Endothelial cell of umbilical vein (primary cell): ENCODE results near the gene SH3RF3. TPM values are rescaled to one million over a fixed set of nuclear protein-coding genes. Genes with fewer than 3 reads are reported as not detected.

Experiments
- BruUV-seq: library from RNA; stranded (reverse); fragments of 400-500 nt; replicated peaks from 2 replicates; lab custom pipeline; 2021; lab: Mats Ljungman, UMichigan
- CTCF ChIA-PET: fragments of 300-600, 350-600 bp; sonication (Branson Sonifier 250); formaldehyde crosslinking; loops from one replicate; lab custom pipeline; 2021; ENCODE audit warnings: antibody characterized with exemption, inconsistent platforms; lab: Charles Lee
- POLR2A ChIA-PET: fragments of 300-600, 350-600 bp; sonication (Branson Sonifier 250); formaldehyde crosslinking; loops from one replicate; lab custom pipeline; 2021; ENCODE audit warnings: antibody characterized with exemption, inconsistent platforms; lab: Charles Lee
- DNase-seq: peaks from one replicate; pipeline ENCODE4 v3.0.0-alpha.2; 2011; ENCODE audit warnings: low read depth, low spot score
- FAIRE-seq: peaks from 2 replicates; lab custom pipeline; 2011; peaks lifted over from hg19 to GRCh38; lab: Jason Lieb, UNC
- H2AFZ ChIP-seq: 2 replicates; pipeline ENCODE4 v1.6.0; 2012; ENCODE audit warnings: low read depth, low read length, control low read depth, inconsistent platforms
- H3K27ac ChIP-seq: 2 replicates; pipeline ENCODE4 v1.5.1; 2011; ENCODE audit warnings: low read depth, mild to moderate bottlenecking, control low read depth, low read length, moderate library complexity; ENCODE audit not compliant: insufficient read depth
- H3K27me3 ChIP-seq, 2 experiments: 2 replicates each; pipeline versions ENCODE4 v1.6.0 to v1.6.1; 2011; ENCODE audit warnings: low read length in 2 of 2, mixed read lengths in 1 of 2; ENCODE audit not compliant: control insufficient read depth in 2 of 2, insufficient read depth in 2 of 2
- H3K36me3 ChIP-seq, 2 experiments: 2 replicates in 1 of 2; 3 replicates in 1 of 2; pipeline ENCODE4 v1.5.1; 2011; ENCODE audit warnings: low read length in 2 of 2, mild to moderate bottlenecking in 1 of 2, moderate library complexity in 1 of 2; ENCODE audit not compliant: control insufficient read depth in 2 of 2, insufficient read depth in 2 of 2; ENCODE audit errors: extremely low read depth in 1 of 2
- H3K4me1 ChIP-seq: 3 replicates; pipeline ENCODE4 v1.5.1; 2011; ENCODE audit warnings: mild to moderate bottlenecking, low read length; ENCODE audit not compliant: control insufficient read depth, insufficient read depth; ENCODE audit errors: extremely low read depth
- H3K4me2 ChIP-seq: 2 replicates; pipeline ENCODE4 v1.6.1; 2011; ENCODE audit warnings: low read length, control low read depth, mixed read lengths; ENCODE audit not compliant: insufficient read depth
- H3K4me3 ChIP-seq, 3 experiments: fragments of 200-600 bp in 1 of 3; sonication (generic), shearing (Covaris generic) in 1 of 3; replicated peaks in 1 of 3; 2 replicates each; pipeline ENCODE4 v1.5.1; 2011 to 2016; ENCODE audit warnings: control low read depth in 3 of 3, low read length in 3 of 3, mild to moderate bottlenecking in 2 of 3, inconsistent platforms in 1 of 3, low read depth in 1 of 3, moderate library complexity in 1 of 3; ENCODE audit not compliant: insufficient read depth in 1 of 3
- H3K79me2 ChIP-seq: 2 replicates; pipeline ENCODE4 v1.6.0; 2012; ENCODE audit warnings: low read length, inconsistent platforms; ENCODE audit not compliant: control insufficient read depth, insufficient read depth
- H3K9ac ChIP-seq: replicated peaks from 2 replicates; pipeline ENCODE3; 2011; ENCODE audit warnings: low read length, control low read depth; ENCODE audit not compliant: insufficient read depth; ENCODE audit errors: extremely low read depth
- H3K9me1 ChIP-seq: replicated peaks from 3 replicates; pipeline ENCODE4 v1.6.0; 2011; ENCODE audit warnings: mild to moderate bottlenecking, low read length; ENCODE audit not compliant: control insufficient read depth, insufficient read depth; ENCODE audit errors: extremely low read depth
- H3K9me3 ChIP-seq: replicated peaks from 2 replicates; pipeline ENCODE4 v1.5.1; 2012; ENCODE audit warnings: low read length, inconsistent platforms; ENCODE audit not compliant: control insufficient read depth, insufficient read depth
- H4K20me1 ChIP-seq: replicated peaks from 2 replicates; pipeline ENCODE3; 2011; ENCODE audit warnings: mild to moderate bottlenecking, low read length; ENCODE audit not compliant: control insufficient read depth, insufficient read depth; ENCODE audit errors: extremely low read depth
- EZH2 ChIP-seq: IDR thresholded peaks from 2 replicates; pipeline ENCODE4 v1.6.1; 2012; ENCODE audit warnings: borderline replicate concordance, low read depth, mild to moderate bottlenecking, moderate library complexity, low read length, inconsistent platforms; ENCODE audit not compliant: severe bottlenecking
- FOS ChIP-seq: IDR thresholded peaks from 2 replicates; pipeline ENCODE4 v1.6.1; 2011; ENCODE audit warnings: mild to moderate bottlenecking, low read length, moderate library complexity, borderline replicate concordance; ENCODE audit not compliant: insufficient read depth
- GATA2 ChIP-seq: IDR thresholded peaks from 2 replicates; pipeline ENCODE4 v1.7.0; 2011; ENCODE audit warnings: low read depth, mild to moderate bottlenecking, moderate library complexity, mixed read lengths, low read length; ENCODE audit not compliant: insufficient read length, insufficient read depth
- JUN ChIP-seq: IDR thresholded peaks from 2 replicates; pipeline ENCODE4 v1.6.1; 2011; ENCODE audit warnings: borderline replicate concordance, low read depth; ENCODE audit not compliant: insufficient read length, insufficient read depth
- MYC ChIP-seq: IDR thresholded peaks from one replicate; pipeline ENCODE4 v1.6.1; 2011; ENCODE audit warnings: mild to moderate bottlenecking, low read depth, low read length
- POLR2A ChIP-seq: IDR thresholded peaks from 2 replicates; pipeline ENCODE4 v1.6.1; 2012; ENCODE audit warnings: low read depth, mild to moderate bottlenecking, control low read depth, low read length
- POLR2AphosphoS5 ChIP-seq: IDR thresholded peaks from 2 replicates; pipeline ENCODE4 v1.6.1; 2012; ENCODE audit warnings: low read depth, mild to moderate bottlenecking, control low read depth, low read length, moderate library complexity; ENCODE audit not compliant: insufficient read depth
- dilution Hi-C: fragments of 300-500 bp; cut with MboI; formaldehyde crosslinking; loops from one replicate; pipeline ENCODE4 v1.15.0; 2019; ENCODE audit warnings: low sequenced_read_pairs; ENCODE audit not compliant: extremely low pct_ligation_motif_present
- intact Hi-C: fragments of 100-400 bp; cut with micrococcal nuclease; formaldehyde crosslinking; loops from one replicate; pipeline ENCODE4 v1.10.0; 2022
- polyA plus RNA-seq, 4 experiments: library from polyadenylated mRNA; depleted of rRNA in 3 of 4; stranded (reverse) in 3 of 4; unstranded in 1 of 4; fragments of >200 nt; gene quantifications; 2 replicates each; pipeline versions ENCODE4 v1.2.1 to v1.2.3, GENCODE V29; 2011 to 2012; ENCODE audit warnings: missing spikeins in 1 of 4
- total RNA-seq: library from RNA; stranded (reverse); gene quantifications from 2 replicates; pipeline ENCODE4 v1.2.3, GENCODE V29; 2021
- TF ChIP-seq, protein P1 (sequence below): IDR thresholded peaks from 2 replicates; pipeline ENCODE4 v1.6.1; 2011; ENCODE audit not compliant: insufficient read depth, insufficient read length
- TF ChIP-seq, protein P2 (sequence below), 2 donors: IDR thresholded peaks; 1 replicate in 1 of 2; 2 replicates in 1 of 2; pipeline ENCODE4 v1.5.1; 2011; ENCODE audit warnings: low read length in 2 of 2, mild to moderate bottlenecking in 2 of 2, moderate library complexity in 2 of 2, control low read depth in 1 of 2, inconsistent platforms in 1 of 2, low read depth in 1 of 2; ENCODE audit not compliant: insufficient read depth in 1 of 2; ENCODE audit errors: extremely low read depth in 1 of 2

Gene SH3RF3
- total and polyA plus RNA-seq, 2 donors (not counting 3 experiments of a cell fraction or from before 2014, with no cell fraction given) = 3.8 to 14.7 TPM

DNA sequence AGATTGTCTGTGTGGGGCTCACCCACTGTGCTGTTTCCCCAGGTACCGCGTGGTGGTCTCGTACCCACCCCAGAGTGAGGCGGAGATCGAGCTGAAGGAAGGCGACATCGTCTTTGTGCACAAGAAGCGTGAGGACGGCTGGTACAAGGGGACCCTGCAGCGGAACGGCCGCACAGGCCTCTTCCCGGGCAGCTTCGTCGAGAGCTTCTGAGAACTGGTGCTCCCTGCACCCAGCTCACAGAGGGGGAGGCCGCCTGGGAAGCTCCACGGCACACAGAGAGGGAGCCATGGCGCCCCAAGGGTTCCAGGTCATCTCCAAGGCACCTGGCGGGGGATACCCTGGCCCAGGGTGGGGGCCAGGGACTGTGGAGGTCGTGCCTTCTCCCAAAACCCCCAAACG, 372.5 kb downstream of the SH3RF3 start:
- intact Hi-C loops = no loop called here
- ChIA-PET CTCF (interaction anchor here (1.7 kb wide), 1 partner anchor 9 kb away, joined by 5 read pairs; no protein-coding TSS in a partner anchor), POLR2A (no interaction called here)

DNA sequence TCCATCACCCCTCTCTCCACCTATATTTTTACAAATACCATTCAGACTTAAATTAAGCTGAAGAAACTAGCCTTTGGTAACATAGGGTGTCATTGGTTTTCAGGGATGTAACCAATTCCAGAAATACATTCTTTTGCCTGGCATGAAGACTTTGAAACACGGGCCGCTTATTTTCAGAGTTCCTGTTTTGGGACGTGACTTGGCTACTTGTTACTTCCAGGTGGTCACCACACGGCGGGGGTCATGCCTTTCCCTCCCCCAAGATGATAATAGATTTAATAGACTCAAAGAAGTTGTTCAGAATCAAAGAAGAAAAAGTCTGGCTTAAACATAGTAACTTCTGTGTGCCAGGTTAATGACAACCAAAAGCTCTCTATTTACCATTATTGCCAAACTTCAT, 374.2 kb downstream of the SH3RF3 start:
- Histone ChIP-seq H4K20me1 (no peaks in the 10 kb centered on the region), H3K4me2 (no peak overlapping the region), H3K79me2 (no peaks in the 10 kb centered on the region), H3K9me3 (no peaks in the 10 kb centered on the region), H3K27me3 (no peaks in the 10 kb centered on the region), H3K4me1 (peaks cover 4% of the 10 kb centered on the region), H3K36me3 (no peaks in the 10 kb centered on the region), H3K4me3 (no peak overlapping the region), H2AFZ (no peak overlapping the region), H3K9ac (no peak overlapping the region), H3K9me1 (no peaks in the 10 kb centered on the region), H3K27ac (no peak overlapping the region)
- intact Hi-C loops (no loop called here), dilution Hi-C loops (no loop called here)
- FAIRE-seq (no peak), DNase-seq (no peak)
- ChIA-PET POLR2A (no interaction called here), CTCF (no interaction called here)
- BruUV-seq = no TSS peak
- TF ChIP-seq POLR2A (no peak), FOS (no peak), EZH2 (no peak), JUN (no peak), GATA2 (no peak), MYC (no peak), POLR2AphosphoS5 (no peak)
- TF ChIP-seq, protein P1, sequence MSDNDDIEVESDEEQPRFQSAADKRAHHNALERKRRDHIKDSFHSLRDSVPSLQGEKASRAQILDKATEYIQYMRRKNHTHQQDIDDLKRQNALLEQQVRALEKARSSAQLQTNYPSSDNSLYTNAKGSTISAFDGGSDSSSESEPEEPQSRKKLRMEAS = no peak
- TF ChIP-seq, protein P2, sequence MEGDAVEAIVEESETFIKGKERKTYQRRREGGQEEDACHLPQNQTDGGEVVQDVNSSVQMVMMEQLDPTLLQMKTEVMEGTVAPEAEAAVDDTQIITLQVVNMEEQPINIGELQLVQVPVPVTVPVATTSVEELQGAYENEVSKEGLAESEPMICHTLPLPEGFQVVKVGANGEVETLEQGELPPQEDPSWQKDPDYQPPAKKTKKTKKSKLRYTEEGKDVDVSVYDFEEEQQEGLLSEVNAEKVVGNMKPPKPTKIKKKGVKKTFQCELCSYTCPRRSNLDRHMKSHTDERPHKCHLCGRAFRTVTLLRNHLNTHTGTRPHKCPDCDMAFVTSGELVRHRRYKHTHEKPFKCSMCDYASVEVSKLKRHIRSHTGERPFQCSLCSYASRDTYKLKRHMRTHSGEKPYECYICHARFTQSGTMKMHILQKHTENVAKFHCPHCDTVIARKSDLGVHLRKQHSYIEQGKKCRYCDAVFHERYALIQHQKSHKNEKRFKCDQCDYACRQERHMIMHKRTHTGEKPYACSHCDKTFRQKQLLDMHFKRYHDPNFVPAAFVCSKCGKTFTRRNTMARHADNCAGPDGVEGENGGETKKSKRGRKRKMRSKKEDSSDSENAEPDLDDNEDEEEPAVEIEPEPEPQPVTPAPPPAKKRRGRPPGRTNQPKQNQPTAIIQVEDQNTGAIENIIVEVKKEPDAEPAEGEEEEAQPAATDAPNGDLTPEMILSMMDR (IDR thresholded peaks at IDR 0.05; ENCODE audit: extremely low read depth in 1 of 2, insufficient read depth in 1 of 2, low read depth in 1 of 2, low read length in 2 of 2) = no peak

More for the DNA sequence above, 372.5 kb downstream of the SH3RF3 start:
- Histone ChIP-seq H3K27me3 (no peaks in the 10 kb centered on the region), H2AFZ (no peak overlapping the region), H3K9me3 (no peaks in the 10 kb centered on the region), H3K36me3 (no peaks in the 10 kb centered on the region), H3K27ac (no peak overlapping the region), H3K9me1 (no peaks in the 10 kb centered on the region), H4K20me1 (no peaks in the 10 kb centered on the region), H3K9ac (no peak overlapping the region), H3K4me2 (no peak overlapping the region), H3K4me1 (peaks cover 19% of the 10 kb centered on the region), H3K4me3 (no peak overlapping the region), H3K79me2 (no peaks in the 10 kb centered on the region)
- dilution Hi-C loops = no loop called here
- BruUV-seq = no TSS peak
- FAIRE-seq (no peak), DNase-seq (no peak)
- TF ChIP-seq FOS (no peak), POLR2AphosphoS5 (no peak)
